HG02870 (cell line): ENCODE data around the gene GYPE.
"Not testable (repeated sequence)": the region's sequence is repeated elsewhere in the genome, so short reads cannot be mapped to it uniquely, and the experiment has no call there.

Experiments
- ATAC-seq: cut with Tn5 transposase; IDR thresholded peaks from one replicate; pipeline ENCODE4 v1.9.1; 2021; ENCODE audit warnings: mild to moderate bottlenecking, moderate library complexity; ENCODE audit not compliant: unreplicated experiment

Gene GYPE

GRCh38 chr4:143870523-143871268, 34.7 kb downstream of the GYPE start:
- not testable (repeated sequence) for ATAC-seq

- ATAC-seq, result not testable (repeated sequence)
Measured at GRCh38 chr4:143869925-143870324, 35.4 kb downstream of the GYPE start.

- not testable (repeated sequence) for ATAC-seq
Measured at GRCh38 chr4:143862716-143863115, 42.6 kb downstream of the GYPE start.

- no peak for ATAC-seq
Measured at GRCh38 chr4:143858456-143858855, 46.9 kb downstream of the GYPE start.

- ATAC-seq, result not testable (repeated sequence)
Measured at GRCh38 chr4:143857391-143858336, 47.7 kb downstream of the GYPE start.

GRCh38 chr4:143856017-143856557, 49.3 kb downstream of the GYPE start:
- ATAC-seq, result not testable (repeated sequence)

- not testable (repeated sequence) for ATAC-seq
Measured at GRCh38 chr4:143854645-143855044, 50.7 kb downstream of the GYPE start.

- not testable (repeated sequence) for ATAC-seq
Measured at GRCh38 chr4:143849296-143849695, 56.1 kb downstream of the GYPE start.

- not testable (repeated sequence) for ATAC-seq
Measured at GRCh38 chr4:143843506-143843832, 61.9 kb downstream of the GYPE start.

GRCh38 chr4:143842624-143843505, 62.5 kb downstream of the GYPE start:
- ATAC-seq, result not testable (repeated sequence)

GRCh38 chr4:143839413-143839812, 65.9 kb downstream of the GYPE start:
- ATAC-seq, result not testable (repeated sequence)

- ATAC-seq, result not testable (repeated sequence)
Measured at GRCh38 chr4:143834196-143834595, 71.2 kb downstream of the GYPE start.

GRCh38 chr4:143833676-143834075, 71.7 kb downstream of the GYPE start:
- ATAC-seq, result not testable (repeated sequence)

GRCh38 chr4:143830576-143830975, 74.8 kb downstream of the GYPE start:
- ATAC-seq, result not testable (repeated sequence)

- not testable (repeated sequence) for ATAC-seq
Measured at GRCh38 chr4:143829239-143829620, 76.1 kb downstream of the GYPE start.
